ENCODE measurements around the gene ADAM30.
"Not testable (repeated sequence)": the region's sequence is repeated elsewhere in the genome, so short reads cannot be mapped to it uniquely, and the experiment has no call there.

The ADAM30 gene

DNA sequence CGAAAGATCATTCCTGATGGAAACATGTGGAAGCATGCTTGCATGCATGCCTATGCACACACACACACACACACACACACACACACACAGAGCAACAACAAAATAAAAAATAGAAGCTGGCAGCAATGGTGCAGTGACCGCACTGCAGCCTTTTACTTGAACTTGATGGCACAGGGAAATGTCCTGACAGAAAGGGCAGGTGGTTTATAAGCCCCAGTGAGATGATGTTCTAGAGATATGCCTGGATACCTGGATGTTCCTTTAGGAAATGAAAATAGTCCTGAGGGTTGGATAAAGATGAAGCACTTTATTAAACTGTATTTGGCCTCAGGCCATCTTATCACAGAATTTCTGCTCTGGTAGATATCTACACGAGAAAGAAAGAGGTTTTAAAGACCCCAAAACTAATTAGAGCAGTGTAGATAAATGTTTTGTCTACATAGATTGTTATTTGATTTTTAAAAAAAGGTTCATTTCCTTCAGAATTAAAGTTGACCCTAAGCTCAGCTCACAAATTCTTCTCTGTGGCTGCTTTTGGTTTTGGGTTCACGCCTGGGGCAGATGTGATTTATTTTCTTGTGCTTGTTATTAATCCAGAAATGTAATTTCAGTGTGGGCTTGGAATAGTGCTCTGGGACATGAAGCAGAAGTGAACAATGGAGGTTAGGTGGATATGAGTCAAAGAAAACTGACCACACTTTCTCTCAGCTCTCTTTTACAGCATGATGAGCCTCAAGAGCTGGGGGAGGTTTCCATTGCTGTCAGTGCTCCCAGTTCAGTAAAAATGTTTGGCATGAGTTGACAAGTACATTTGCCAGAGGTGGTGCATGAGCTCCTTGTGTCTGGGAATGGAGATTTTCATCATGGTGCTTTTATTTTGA is 22.9 kb downstream of the ADAM30 start:
- no peak for DNase-seq

DNA sequence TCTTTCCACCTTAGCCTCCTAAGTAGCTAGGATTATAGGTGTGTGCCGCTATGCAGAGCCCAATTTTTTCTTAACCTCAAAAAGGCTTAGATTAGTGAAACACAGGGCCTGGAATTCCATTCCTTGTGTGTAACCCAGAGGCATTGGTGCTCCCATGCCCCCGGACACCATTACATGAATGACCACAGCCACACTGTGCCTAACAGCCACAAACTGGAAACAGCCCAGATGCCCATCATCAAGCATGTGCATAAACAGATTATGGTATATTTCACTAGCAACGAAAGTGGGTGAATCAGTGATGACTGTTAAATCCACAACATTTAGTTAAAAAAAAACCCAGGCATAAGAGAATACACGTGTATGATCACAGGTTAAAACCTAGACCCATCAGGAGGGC is 24.4 kb downstream of the ADAM30 start:
- no peak for DNase-seq

DNA sequence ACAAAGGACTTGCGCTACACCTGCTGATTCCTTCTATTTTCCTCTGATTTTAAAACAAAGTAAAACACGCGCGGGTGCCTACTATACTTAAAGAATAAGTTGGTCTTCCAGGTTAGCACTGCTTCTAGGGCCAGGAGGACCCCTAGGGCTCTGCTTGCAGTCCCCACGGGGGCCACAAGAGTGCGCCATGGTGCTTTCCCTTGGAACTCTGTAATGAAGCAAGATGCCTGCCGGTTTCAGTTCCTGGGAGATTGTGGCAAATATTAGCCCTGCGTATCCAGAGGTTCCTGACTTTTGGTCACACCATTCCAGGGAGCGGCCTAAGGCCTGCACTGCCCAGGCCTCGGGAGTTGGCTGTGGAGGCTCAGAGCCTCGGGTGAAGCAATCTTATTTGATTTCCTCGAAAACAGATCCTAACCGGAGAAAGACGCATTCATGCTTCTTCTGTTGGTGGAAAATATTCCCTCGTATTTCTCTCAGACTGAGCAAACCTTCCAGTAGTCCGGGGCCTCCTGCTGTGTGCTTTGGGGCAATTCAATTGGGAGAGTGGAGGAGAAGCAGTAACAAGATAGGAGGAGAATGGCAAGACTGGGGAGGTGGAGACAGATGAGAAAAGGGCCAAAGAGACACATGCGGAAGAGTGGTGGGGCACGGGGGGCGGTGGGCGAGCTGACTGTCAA is 25.3 kb downstream of the ADAM30 start:
- peak; percentile 61 for DNase-seq

DNA sequence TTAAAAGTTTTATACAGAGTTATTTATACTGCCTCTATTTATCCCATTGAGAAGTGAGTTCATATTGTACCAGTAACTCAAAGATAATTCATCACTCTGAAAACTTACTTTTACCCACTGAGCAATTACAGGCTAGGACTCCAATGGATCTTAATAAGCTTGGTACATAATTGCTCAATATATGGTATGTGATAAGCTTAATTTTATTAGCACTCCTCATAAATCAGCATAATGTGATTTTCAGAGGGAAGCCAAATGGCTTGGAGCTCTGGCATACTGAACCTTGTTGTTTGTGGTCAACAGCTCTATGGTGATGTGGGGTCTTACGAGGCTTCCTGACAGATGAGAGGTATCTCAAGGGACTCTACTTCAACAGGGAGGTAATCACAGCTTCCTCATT is 26.3 kb downstream of the ADAM30 start:
- no peak for DNase-seq

DNA sequence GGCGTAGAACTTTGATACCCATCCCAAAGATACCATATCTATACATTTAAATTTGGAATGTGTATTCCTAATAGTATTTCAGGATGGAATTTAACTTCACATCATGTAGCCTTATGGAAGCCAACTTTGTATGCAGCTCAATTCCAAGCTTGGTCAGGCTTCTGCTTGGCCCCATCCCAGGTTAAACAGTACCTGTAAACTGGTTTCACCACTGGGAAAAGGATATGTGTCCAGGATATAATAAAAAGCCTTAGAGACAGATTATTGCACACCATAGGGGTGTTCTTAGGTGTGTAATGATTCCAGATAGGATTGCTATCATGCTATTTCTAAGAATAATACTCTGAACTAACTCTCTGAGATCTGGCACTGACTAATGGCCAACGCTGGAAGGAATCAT is 28.1 kb downstream of the ADAM30 start:
- no peak for DNase-seq

DNA sequence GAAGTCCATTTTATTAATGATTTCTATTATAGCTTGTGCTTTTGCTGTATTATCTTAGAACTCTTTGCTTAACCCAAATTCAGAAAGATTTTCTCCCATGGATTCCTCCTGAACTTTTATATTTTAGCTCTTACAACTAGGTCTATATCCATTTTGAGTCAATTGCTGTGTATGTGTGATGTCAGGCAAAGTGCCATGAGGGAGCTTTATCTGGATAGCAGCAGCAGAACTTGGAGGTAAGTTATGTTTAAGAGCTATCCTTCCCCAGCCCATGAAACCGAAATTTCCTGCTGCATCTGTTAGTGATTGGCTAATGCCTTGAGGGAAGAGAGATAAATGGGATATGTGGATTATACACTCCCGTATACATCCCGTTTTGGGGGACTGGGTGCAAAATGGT is 29.9 kb downstream of the ADAM30 start:
- no peak for DNase-seq

DNA sequence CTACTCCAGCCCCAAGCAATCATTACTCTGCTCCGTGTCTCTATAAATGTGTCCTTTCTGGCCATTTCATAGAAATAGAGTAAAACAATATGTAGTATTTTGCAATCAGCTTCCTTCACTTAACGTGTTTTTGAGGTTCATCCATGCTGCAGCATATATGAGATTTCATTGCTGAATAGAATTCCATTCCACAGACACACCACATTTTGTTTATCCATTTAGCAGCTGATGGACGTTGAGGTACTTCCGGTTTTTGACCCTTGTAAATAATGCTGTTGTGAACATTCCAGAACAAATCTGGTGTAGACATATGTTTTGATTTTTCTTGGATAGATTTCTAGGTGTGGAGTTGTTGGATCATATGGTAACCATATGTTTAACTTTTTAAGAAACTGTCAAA is 30.7 kb downstream of the ADAM30 start:
- DNase-seq = no peak

DNA sequence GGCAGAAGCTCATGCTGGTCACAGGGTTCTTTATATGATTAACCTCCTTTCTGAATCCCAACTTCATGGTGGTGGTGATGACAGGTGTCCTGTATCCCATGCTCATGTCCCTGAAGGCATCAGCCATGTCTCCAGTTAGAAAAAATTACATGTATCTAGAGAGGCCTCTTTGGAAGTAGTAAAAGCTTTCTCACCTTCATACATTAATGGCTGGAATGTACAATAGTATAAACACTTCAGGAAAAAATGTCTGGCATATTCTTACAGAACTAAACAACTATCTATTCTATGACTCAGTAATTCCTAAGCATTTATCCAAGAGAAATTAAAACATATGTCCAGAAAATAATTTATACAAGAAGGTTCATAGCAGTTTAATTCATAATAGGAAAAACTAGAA is 34.0 kb downstream of the ADAM30 start:
- no peak for DNase-seq

DNA sequence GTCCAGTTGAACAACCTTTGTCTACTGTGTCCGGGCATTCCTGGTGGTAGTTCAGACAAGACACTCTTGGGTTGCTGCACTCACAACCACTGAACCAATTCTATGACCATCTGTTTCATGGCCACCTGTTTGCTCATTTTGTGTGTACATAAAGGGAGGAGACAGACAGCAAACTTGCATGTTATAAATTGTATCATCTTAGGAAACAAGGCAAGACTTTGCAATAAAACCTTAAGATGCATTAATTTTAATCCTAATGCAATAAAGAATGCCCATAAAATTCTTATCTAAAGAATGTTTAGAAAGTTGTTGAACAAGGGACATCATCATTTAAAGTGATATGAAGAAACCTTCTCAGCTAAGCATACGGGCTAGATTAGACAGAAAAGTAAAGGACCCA is 34.8 kb downstream of the ADAM30 start:
- no peak for DNase-seq

DNA sequence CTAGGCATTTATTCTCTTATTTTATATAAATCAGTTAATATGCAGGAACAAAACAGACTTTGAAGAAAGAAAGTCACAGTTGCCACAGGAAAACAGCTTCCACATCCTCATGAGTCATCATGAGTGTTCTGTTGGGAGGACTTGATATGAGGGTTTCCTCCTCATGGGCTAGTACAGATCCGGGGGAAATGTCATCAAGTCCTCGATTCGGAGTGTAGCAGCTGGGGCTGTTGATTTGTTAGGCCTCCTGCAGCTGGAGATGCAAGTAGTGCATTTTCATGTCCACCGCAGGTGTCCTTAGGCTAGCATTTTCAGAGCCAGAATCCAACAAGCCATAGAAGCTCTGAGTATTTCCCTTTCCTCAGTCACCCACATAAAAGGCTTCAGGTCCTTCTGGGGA is 36.7 kb downstream of the ADAM30 start:
- no peak for DNase-seq

DNA sequence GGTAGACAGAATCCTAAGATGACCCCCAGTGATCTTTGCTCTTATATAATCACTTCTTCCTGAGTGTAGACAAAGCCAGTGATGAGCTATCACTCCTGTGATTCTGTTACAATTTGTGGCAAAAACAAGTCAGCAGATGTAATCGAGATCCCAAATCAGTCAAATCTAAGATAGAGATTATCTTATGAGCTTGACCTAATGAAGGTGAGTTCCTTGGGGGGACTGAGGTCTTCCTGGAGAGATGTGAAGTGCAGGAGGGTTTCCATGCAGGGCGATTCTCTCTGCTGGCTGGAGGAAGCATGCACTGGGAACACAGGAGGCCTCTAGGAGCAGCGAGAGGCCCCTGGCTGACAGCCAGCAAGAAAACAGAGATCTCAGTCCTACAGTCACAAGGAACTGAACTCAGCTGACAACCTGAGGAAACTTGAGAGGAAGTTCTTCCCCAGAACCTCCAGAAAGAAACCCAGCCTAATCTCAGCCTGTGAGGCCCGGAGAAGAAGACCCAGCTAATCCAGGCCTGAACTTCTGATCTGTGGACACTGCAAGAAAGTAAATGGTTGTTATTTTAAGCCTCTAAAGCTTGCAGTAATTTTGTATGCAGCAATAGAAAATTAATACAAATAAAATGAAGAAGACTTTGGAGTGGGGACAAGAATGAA is 37.6 kb downstream of the ADAM30 start:
- not testable (repeated sequence) for DNase-seq

DNA sequence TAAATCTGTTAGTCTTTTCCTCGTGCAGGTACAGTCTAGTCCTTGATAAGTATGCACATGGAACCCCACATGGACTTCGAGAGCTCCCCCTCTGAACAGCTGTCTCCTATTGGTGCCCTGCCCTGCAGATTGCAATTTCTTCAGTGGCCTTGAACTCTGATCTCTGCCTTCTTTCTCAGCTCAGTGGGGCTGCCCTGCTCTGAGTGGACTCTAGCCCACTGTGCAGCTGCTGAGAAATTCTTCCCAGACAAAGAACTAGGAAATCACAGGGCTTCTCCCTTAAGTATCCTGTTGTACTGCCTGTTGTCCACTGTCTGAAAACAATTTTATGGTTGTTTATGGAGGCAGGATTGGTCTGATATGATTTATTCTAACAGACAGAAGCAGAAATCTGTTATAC is 38.2 kb downstream of the ADAM30 start:
- no peak for DNase-seq

DNA sequence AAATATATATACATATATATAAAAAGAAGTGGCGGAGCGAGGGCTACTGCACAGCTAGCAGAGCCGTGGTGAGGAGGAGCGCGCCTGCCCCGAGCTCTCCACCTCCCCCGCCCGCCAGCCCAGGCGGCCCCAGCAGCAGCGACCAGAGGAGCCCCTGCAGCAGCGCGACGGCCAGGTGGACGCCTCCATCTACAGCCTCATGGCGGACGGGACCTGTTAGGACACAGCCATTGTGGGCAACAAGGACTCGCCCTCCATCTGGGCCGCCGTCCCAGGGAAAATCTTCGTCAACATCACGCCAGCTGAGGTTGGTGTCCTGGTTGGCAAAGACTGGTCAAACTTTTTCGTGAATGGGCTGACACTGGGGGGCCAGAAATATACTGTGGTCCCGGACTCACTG is 43.2 kb downstream of the ADAM30 start:
- no peak for DNase-seq

DNA sequence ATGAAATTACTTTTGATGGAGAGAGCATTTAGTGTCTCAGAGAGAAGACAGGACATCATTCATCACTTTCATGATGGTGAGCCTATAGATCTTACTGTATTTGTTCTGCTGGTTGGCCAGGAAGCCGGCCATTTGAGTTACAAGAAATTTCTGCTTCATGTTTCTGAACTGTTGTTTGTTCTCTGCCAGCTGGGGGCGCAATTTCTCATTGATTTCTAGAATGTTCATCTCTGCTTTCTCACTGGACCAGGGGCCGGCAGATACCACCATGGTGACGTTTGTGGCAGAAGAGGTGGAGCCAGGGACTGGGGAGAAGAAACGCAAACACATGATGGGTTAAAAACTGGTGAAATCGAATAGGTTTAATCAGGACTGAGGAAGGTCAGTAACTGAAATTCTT is 52.1 kb downstream of the ADAM30 start:
- not testable (repeated sequence) for DNase-seq
